ENCODE measurements around the gene RSPH3. TPM values are rescaled to one million over a fixed set of nuclear protein-coding genes. Genes with fewer than 3 reads are reported as not detected.

The RSPH3 gene
- total RNA-seq, 1 donor from 2014 or later = 9.5 TPM

Other genes starting within 250 kb of the RSPH3 start
- gene EZR, start 180.8 kb downstream of the RSPH3 start, total RNA-seq = 197 TPM
- gene TAGAP, start 44.8 kb upstream of the RSPH3 start, total RNA-seq = 1.1 TPM
- 1.2 TPM for gene FNDC1, start 169.2 kb upstream of the RSPH3 start, total RNA-seq